HepG2 (cell line): ENCODE data around the gene DLL4. TPM values are rescaled to one million over a fixed set of nuclear protein-coding genes. Genes with fewer than 3 reads are reported as not detected.

Source experiments
- ATAC-seq: fragments of 200-7000 bp; cut with Tn5 transposase; 3 replicates; pipeline ENCODE4 v1.9.1; 2020; ENCODE audit warnings: mild to moderate bottlenecking, moderate library complexity
- BruUV-seq: library from RNA; stranded (reverse); fragments of 400-500 nt; replicated peaks from 2 replicates; lab custom pipeline; 2021; lab: Mats Ljungman, UMichigan
- CTCF ChIA-PET: fragments of 300-600 bp; formaldehyde crosslinking; extraction: SDS; loops from one replicate; lab custom pipeline; 2021; ENCODE audit warnings: low total read pairs, inconsistent platforms, low intra/inter-chr PET ratio; lab: Yijun Ruan, JAX
- POLR2A ChIA-PET: fragments of 350-600 bp; sonication (Branson Sonifier 250); formaldehyde crosslinking; loops from one replicate; lab custom pipeline; 2020; ENCODE audit warnings: antibody characterized with exemption, inconsistent platforms; lab: Yijun Ruan, JAX
- DNase-seq: peaks from one replicate; pipeline ENCODE4 v3.0.0-alpha.2; 2015; ENCODE audit warnings: low spot score
- FAIRE-seq: peaks from 3 replicates; lab custom pipeline; 2011; peaks lifted over from hg19 to GRCh38; lab: Jason Lieb, UNC
- H2AFZ ChIP-seq: one replicate; pipeline ENCODE4 v1.6.1; 2011; ENCODE audit warnings: low read length, inconsistent platforms
- H3K27ac ChIP-seq: fragments of 300-600 bp; 3 replicates; pipeline ENCODE4 v1.8.0; 2011; ENCODE audit warnings: mixed run types, mild to moderate bottlenecking, mixed read lengths, low read length, inconsistent platforms; ENCODE audit not compliant: insufficient read depth; ENCODE audit errors: extremely low read length
- H3K27me3 ChIP-seq, 2 experiments: fragments of 200-600 bp in 1 of 2; 2 replicates in 1 of 2; 3 replicates in 1 of 2; pipeline versions ENCODE4 v1.6.0 to v1.8.0; 2011; ENCODE audit warnings: low read length in 2 of 2, mild to moderate bottlenecking in 2 of 2, moderate library complexity in 2 of 2, inconsistent platforms in 1 of 2; ENCODE audit not compliant: insufficient read depth in 2 of 2, control insufficient read depth in 1 of 2
- H3K36me3 ChIP-seq, 2 experiments: fragments of 200-600 bp in 1 of 2; replicated peaks in 1 of 2; 2 replicates in 1 of 2; 3 replicates in 1 of 2; pipeline versions ENCODE4 v1.5.1 to v1.8.0; 2011; ENCODE audit warnings: low read length in 2 of 2, inconsistent platforms in 1 of 2; ENCODE audit not compliant: insufficient read depth in 2 of 2, control insufficient read depth in 1 of 2
- H3K4me1 ChIP-seq: 2 replicates; pipeline ENCODE4 v1.5.1; 2012; ENCODE audit warnings: low read length, inconsistent platforms; ENCODE audit not compliant: insufficient read depth
- H3K4me2 ChIP-seq: 2 replicates; pipeline ENCODE4 v1.6.0; 2011; ENCODE audit warnings: low read depth, low read length, inconsistent platforms
- H3K4me3 ChIP-seq, 3 experiments: fragments of 200-600 bp in 1 of 3; sonication (generic), shearing (Covaris generic) in 1 of 3; replicated peaks in 1 of 3; 2 replicates each; pipeline ENCODE4 v1.5.1; 2011 to 2016; ENCODE audit warnings: low read length in 3 of 3, inconsistent platforms in 2 of 3, low read depth in 2 of 3, mild to moderate bottlenecking in 2 of 3, control low read depth in 1 of 3, mixed read lengths in 1 of 3; ENCODE audit not compliant: insufficient read depth in 1 of 3
- H3K79me2 ChIP-seq: one replicate; pipeline ENCODE4 v1.6.1; 2011; ENCODE audit warnings: low read length, inconsistent platforms; ENCODE audit not compliant: insufficient read depth
- H3K9ac ChIP-seq: 2 replicates; pipeline ENCODE4 v1.6.0; 2011; ENCODE audit warnings: mild to moderate bottlenecking, low read depth, low read length, inconsistent platforms; ENCODE audit not compliant: insufficient read depth
- H3K9me3 ChIP-seq: 2 replicates; pipeline ENCODE4 v1.5.1; 2012; ENCODE audit warnings: mild to moderate bottlenecking, low read length
- H4K20me1 ChIP-seq: 2 replicates; pipeline ENCODE4 v1.6.0; 2011; ENCODE audit warnings: inconsistent platforms, mild to moderate bottlenecking, low read length, moderate library complexity; ENCODE audit not compliant: insufficient read depth
- NFKBIZ ChIP-seq: IDR thresholded peaks from 2 replicates; pipeline ENCODE4 v1.6.1; 2018; ENCODE audit warnings: missing genetic modification reagents, missing compliant biosample characterization
- NFYC ChIP-seq: IDR thresholded peaks from 2 replicates; pipeline ENCODE4 v1.6.1; 2016; ENCODE audit warnings: missing genetic modification reagents, missing compliant biosample characterization
- THYN1 ChIP-seq: sonication (generic); formaldehyde crosslinking; IDR thresholded peaks from 2 replicates; pipeline ENCODE4 v1.8.1; 2023; ENCODE audit warnings: low read depth, mild to moderate bottlenecking, moderate library complexity, missing genetic modification reagents, borderline replicate concordance
- ZFAT ChIP-seq: sonication (generic); formaldehyde crosslinking; conservative IDR thresholded peaks from 2 replicates; pipeline ENCODE4 v1.8.1; 2023; ENCODE audit warnings: missing genetic modification reagents, inconsistent platforms
- WGBS: methylation state at CpG from one replicate; pipeline ENCODE4 v1.1.6; 2017; ENCODE audit warnings: low lambda C conversion rate; 5-methylcytosine and 5-hydroxymethylcytosine counted together
- in situ Hi-C: cut with HindIII; loops from 2 replicates; pipeline ENCODE4 v1.10.0; 2017; ENCODE audit warnings: low pct_unique_long_range_greater_than_20kb; ENCODE audit not compliant: extremely low pct_ligation_motif_present
- intact Hi-C: fragments of 100-400 bp; cut with micrococcal nuclease; formaldehyde crosslinking; loops from one replicate; pipeline ENCODE4 v1.10.0; 2022; ENCODE audit not compliant: unreplicated experiment
- polyA plus RNA-seq, 8 experiments: library from polyadenylated mRNA; depleted of rRNA in 3 of 8; stranded (reverse) in 7 of 8; unstranded in 1 of 8; fragments of >200 nt; fragmentation: Illumina TruSeq in 4 of 8; extraction: Trizol in 4 of 8; gene quantifications; 2 replicates each; pipeline versions ENCODE4 v1.2.1 to v1.2.3, GENCODE V29; 2011 to 2016; ENCODE audit warnings: low read depth in 4 of 8, missing spikeins in 1 of 8, mixed read lengths in 1 of 8; ENCODE audit not compliant: insufficient read depth in 1 of 8
- total RNA-seq, 5 experiments: library from RNA; depleted of rRNA; stranded (reverse); fragments of >200 nt; fragmentation: Illumina TruSeq; extraction: Trizol; gene quantifications; 2 replicates each; pipeline ENCODE4 v1.2.3, GENCODE V29; 2016; ENCODE audit warnings: low read depth in 1 of 5
- TF ChIP-seq, protein P1 (sequence below): sonication (generic); formaldehyde crosslinking; IDR thresholded peaks from 2 replicates; pipeline ENCODE4 v1.5.1; 2020; ENCODE audit warnings: mild to moderate bottlenecking, missing genetic modification reagents, borderline replicate concordance
- TF ChIP-seq, protein P2 (sequence below): sonication (generic); formaldehyde crosslinking; IDR thresholded peaks from 2 replicates; pipeline ENCODE4 v1.4.0; 2020; ENCODE audit warnings: mild to moderate bottlenecking, missing genetic modification reagents

DLL4 gene
- total and polyA plus RNA-seq, 2 of the 13 experiments (the other 11 are each of a cell fraction or from before 2014, with no cell fraction given): 0.20 to 0.25 TPM

DNA sequence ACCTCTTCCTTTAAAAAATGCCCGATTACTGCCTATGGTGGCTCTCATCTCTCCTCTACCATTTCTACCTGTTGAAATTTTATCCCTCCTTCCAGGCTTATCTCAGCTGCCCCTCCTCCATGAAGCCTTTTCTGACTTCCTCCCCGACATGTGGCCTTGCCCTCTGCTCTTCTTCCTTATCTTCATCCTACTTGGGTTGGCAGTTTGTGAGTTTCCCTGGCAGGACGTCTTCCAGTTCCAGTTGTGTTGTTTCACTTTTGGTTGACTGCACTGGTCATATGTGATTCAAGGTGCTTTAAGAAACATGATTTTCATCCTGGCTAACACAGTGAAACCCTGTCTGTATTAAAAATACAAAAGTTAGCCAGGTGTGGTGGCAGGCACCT lies 4.4 kb downstream of the DLL4 start:
- no peak for DNase-seq
- H3K4me2 ChIP-seq: peak overlapping the region; percentile 96
- intact Hi-C loops (no loop called here), in situ Hi-C loops (no loop called here)
- no peak overlapping the region for H2AFZ ChIP-seq
- H3K9me3 ChIP-seq: no peaks in the 10 kb centered on the region
- CTCF ChIA-PET: no interaction called here
- no TSS peak for BruUV-seq
- POLR2A ChIA-PET: interaction anchor here (1.3 to 1.9 kb wide), 2 partner anchors 8 to 24 kb away, joined by 3 to 7 read pairs; no protein-coding TSS in a partner anchor
- H4K20me1 ChIP-seq: no peaks in the 10 kb centered on the region
- H3K36me3 ChIP-seq: no peaks in the 10 kb centered on the region
- peak overlapping the region in 1 of 3 experiments; percentile 70; a peak in 1 of 6 replicates for H3K4me3 ChIP-seq
- ATAC-seq: no peak
- H3K27ac ChIP-seq: no peak overlapping the region
- no peak overlapping the region for H3K9ac ChIP-seq
- H3K79me2 ChIP-seq: no peaks in the 10 kb centered on the region
- no peak for FAIRE-seq
- H3K27me3 ChIP-seq: peaks cover 9 to 31% of the 10 kb centered on the region in 2 experiments
- WGBS: 3% methylated on average over 3 of the region's 3 CpGs
- peaks cover 94% of the 10 kb centered on the region for H3K4me1 ChIP-seq
- no peak for TF ChIP-seq ZFAT (CRISPR knock-in tag)
- TF ChIP-seq NFKBIZ (CRISPR knock-in tag): no peak
- TF ChIP-seq, protein P1, sequence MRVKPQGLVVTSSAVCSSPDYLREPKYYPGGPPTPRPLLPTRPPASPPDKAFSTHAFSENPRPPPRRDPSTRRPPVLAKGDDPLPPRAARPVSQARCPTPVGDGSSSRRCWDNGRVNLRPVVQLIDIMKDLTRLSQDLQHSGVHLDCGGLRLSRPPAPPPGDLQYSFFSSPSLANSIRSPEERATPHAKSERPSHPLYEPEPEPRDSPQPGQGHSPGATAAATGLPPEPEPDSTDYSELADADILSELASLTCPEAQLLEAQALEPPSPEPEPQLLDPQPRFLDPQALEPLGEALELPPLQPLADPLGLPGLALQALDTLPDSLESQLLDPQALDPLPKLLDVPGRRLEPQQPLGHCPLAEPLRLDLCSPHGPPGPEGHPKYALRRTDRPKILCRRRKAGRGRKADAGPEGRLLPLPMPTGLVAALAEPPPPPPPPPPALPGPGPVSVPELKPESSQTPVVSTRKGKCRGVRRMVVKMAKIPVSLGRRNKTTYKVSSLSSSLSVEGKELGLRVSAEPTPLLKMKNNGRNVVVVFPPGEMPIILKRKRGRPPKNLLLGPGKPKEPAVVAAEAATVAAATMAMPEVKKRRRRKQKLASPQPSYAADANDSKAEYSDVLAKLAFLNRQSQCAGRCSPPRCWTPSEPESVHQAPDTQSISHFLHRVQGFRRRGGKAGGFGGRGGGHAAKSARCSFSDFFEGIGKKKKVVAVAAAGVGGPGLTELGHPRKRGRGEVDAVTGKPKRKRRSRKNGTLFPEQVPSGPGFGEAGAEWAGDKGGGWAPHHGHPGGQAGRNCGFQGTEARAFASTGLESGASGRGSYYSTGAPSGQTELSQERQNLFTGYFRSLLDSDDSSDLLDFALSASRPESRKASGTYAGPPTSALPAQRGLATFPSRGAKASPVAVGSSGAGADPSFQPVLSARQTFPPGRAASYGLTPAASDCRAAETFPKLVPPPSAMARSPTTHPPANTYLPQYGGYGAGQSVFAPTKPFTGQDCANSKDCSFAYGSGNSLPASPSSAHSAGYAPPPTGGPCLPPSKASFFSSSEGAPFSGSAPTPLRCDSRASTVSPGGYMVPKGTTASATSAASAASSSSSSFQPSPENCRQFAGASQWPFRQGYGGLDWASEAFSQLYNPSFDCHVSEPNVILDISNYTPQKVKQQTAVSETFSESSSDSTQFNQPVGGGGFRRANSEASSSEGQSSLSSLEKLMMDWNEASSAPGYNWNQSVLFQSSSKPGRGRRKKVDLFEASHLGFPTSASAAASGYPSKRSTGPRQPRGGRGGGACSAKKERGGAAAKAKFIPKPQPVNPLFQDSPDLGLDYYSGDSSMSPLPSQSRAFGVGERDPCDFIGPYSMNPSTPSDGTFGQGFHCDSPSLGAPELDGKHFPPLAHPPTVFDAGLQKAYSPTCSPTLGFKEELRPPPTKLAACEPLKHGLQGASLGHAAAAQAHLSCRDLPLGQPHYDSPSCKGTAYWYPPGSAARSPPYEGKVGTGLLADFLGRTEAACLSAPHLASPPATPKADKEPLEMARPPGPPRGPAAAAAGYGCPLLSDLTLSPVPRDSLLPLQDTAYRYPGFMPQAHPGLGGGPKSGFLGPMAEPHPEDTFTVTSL (CRISPR knock-in tag): 0 out of 2 replicates have a peak, but pooled peaks have one; percentile 5
- no peak for TF ChIP-seq NFYC
- TF ChIP-seq, protein P2, sequence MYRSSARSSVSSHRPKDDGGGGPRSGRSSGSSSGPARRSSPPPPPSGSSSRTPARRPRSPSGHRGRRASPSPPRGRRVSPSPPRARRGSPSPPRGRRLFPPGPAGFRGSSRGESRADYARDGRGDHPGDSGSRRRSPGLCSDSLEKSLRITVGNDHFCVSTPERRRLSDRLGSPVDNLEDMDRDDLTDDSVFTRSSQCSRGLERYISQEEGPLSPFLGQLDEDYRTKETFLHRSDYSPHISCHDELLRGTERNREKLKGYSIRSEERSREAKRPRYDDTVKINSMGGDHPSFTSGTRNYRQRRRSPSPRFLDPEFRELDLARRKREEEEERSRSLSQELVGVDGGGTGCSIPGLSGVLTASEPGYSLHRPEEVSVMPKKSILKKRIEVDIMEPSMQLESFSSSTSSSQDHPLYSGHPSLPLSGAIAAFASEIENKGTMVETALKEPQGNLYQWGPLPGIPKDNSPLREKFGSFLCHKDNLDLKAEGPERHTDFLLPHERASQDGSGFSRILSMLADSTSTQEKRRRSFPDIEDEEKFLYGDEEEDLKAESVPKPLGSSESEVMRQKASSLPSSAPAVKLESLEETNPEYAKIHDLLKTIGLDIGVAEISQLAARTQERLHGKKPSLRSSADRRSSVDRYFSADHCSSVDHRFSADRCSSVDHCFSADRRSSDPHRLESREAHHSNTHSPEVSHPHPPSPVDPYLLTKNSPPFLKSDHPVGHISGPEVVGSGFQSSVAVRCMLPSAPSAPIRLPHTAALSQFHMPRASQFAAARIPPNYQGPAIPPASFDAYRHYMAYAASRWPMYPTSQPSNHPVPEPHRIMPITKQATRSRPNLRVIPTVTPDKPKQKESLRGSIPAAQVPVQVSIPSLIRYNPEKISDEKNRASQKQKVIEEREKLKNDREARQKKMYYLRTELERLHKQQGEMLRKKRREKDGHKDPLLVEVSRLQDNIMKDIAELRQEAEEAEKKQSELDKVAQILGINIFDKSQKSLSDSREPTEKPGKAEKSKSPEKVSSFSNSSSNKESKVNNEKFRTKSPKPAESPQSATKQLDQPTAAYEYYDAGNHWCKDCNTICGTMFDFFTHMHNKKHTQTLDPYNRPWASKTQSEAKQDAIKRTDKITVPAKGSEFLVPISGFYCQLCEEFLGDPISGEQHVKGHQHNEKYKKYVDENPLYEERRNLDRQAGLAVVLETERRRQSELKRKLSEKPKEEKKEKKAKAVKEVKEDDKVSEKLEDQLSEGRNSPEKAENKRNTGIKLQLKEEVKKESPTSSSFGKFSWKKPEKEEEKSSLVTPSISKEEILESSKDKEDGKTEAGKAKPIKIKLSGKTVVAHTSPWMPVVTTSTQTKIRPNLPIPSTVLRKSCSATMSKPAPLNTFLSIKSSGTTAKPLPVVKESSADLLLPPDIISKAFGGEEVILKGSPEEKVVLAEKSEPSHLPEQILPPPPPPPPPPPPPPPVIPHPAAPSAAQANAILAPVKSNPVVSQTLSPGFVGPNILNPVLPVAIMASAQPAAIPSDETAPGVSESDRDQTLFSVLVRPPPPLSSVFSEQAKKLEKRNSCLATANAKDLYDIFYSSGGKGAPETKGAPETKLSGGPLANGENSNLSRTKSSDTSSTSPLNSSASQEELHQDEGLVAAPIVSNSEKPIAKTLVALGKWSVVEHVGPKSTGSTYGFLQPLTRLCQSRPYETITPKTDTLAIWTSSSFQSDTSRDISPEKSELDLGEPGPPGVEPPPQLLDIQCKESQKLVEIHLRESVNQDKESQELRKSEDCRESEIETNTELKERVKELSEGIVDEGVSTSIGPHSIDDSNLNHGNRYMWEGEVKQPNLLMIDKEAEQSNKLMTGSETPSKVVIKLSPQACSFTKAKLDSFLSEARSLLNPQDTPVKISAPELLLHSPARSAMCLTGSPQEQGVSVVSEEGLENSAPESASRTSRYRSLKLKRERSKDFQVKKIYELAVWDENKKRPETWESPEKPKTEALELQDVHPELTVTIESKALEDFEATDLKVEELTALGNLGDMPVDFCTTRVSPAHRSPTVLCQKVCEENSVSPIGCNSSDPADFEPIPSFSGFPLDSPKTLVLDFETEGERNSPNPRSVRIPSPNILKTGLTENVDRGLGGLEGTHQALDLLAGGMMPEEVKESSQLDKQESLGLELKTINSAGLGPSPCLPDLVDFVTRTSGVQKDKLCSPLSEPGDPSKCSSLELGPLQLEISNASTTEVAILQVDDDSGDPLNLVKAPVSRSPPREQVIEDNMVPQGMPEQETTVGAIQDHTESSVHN (CRISPR knock-in tag): no peak
- TF ChIP-seq THYN1 (CRISPR knock-in tag): no peak
